ENCODE data around the gene AIFM1. TPM values are rescaled to one million over a fixed set of nuclear protein-coding genes. Genes with fewer than 3 reads are reported as not detected.

The AIFM1 gene
- total RNA-seq, 3 donors from 2014 or later, result 45.3 to 66.9 (median 50.0) TPM

DNA sequence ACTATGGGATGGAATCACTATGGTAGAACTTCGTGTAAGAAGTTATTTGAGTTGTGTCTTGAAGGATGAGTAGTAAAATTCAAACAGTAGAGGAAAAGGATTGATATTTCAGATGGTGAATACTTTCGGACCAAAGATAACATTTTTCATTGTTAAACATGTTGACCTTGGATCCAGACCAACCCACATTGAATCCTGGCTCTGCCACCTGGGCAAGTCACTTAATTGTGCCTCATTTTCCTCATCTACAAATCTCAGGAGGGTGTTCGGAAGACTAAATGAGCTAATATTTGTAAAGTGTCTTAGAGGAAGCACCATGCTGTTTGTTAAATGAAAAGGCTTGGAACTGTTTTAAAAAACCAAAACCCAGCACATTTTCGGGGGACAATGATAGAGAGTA, 1.4 kb upstream of the AIFM1 start:
- intact Hi-C loops (cut with DNase I, micrococcal nuclease), result no loop called here
- peaks cover 2% of the 10 kb centered on the region for H3K4me1 ChIP-seq (ENCODE audit: low read depth)
- ATAC-seq (no peak), DNase-seq (no peak)
- H3K9me3 ChIP-seq, result no peaks in the 10 kb centered on the region
- H3K4me3 ChIP-seq, result no peak overlapping the region
- TF ChIP-seq, protein P1, sequence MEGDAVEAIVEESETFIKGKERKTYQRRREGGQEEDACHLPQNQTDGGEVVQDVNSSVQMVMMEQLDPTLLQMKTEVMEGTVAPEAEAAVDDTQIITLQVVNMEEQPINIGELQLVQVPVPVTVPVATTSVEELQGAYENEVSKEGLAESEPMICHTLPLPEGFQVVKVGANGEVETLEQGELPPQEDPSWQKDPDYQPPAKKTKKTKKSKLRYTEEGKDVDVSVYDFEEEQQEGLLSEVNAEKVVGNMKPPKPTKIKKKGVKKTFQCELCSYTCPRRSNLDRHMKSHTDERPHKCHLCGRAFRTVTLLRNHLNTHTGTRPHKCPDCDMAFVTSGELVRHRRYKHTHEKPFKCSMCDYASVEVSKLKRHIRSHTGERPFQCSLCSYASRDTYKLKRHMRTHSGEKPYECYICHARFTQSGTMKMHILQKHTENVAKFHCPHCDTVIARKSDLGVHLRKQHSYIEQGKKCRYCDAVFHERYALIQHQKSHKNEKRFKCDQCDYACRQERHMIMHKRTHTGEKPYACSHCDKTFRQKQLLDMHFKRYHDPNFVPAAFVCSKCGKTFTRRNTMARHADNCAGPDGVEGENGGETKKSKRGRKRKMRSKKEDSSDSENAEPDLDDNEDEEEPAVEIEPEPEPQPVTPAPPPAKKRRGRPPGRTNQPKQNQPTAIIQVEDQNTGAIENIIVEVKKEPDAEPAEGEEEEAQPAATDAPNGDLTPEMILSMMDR (IDR thresholded peaks at IDR 0.05), result no peak
- H3K36me3 ChIP-seq (ENCODE audit: low read depth), result no peaks in the 10 kb centered on the region

DNA sequence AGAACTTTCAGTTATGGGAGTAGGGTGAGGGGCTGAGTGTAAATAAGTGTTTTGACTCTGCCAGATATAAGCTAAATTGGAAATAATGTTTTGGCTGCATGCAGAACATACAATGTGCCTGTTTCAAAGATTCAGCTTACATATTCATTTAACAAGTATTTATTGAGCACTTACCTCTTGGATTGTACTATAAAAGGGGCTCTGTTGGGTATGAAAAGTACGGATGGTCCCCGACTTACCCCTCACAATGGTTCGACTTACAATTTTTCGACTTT, 799 bp upstream of the AIFM1 start:
- DNase-seq (no peak), ATAC-seq (no peak)
- intact Hi-C loops (cut with DNase I, micrococcal nuclease), result no loop called here
- no peaks in the 10 kb centered on the region for H3K36me3 ChIP-seq (ENCODE audit: low read depth)
- no peak overlapping the region for H3K4me3 ChIP-seq
- H3K9me3 ChIP-seq, result no peaks in the 10 kb centered on the region
- TF ChIP-seq, protein P1 (IDR thresholded peaks at IDR 0.05), result no peak
- peaks cover 2% of the 10 kb centered on the region for H3K4me1 ChIP-seq (ENCODE audit: low read depth)

DNA sequence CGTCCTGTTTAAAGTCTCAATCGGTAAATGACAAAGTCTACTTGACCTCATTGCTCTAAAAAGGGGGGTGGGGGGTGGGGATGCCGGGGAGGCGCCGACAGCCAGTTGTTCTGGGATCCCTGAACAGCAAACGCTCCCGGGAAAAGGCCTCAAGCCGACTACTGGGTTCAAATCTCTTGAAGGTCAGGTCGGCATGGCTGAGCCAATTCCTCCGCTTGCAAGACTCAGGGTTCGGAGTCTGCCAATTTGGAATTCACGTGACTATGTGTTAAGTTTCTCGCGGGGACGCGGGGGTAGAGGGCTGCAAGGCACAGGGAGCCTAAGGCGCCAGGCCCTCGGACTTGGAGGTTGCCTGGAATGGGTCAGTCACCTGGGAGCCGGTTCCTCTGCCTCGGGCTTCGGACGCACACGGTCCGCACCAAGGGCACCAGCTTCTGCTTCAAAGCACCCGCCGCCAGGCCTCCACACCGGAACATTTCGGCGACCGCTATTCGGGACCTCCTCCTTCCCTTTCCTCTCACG, 399 bp downstream of the AIFM1 start:
- TF ChIP-seq, protein P1 (IDR thresholded peaks at IDR 0.05), result no peak
- intact Hi-C loops (cut with DNase I, micrococcal nuclease), result no loop called here
- H3K4me1 ChIP-seq (ENCODE audit: low read depth), result peaks cover 2% of the 10 kb centered on the region
- DNase-seq, result no peak
- no peaks in the 10 kb centered on the region for H3K9me3 ChIP-seq
- no peaks in the 10 kb centered on the region for H3K36me3 ChIP-seq (ENCODE audit: low read depth)
- peak; percentile 38 for ATAC-seq
- H3K4me3 ChIP-seq, result peak overlapping the region; percentile 14

DNA sequence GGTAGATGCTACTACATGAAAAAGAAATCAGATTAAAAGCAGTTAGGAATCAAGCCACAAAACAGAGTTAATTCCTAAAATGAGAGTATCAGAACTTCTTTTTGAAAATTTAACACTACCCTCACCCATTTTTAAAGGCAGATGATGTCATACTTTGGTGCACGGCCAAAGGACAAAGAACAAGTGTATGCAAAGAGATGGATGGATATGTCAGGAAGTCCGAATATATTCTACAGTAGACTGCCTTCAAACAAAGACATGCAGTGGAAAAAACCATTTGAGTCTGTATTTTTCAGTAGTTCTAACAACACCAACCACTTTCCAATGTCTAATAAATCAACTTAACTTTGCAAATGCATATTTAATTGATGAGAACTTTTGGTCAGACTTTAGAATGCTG, 2.2 kb downstream of the AIFM1 start:
- Histone ChIP-seq H3K9me3 (no peaks in the 10 kb centered on the region), H3K36me3 (ENCODE audit: low read depth) (no peaks in the 10 kb centered on the region), H3K4me3 (no peak overlapping the region), H3K4me1 (ENCODE audit: low read depth) (peaks cover 2% of the 10 kb centered on the region)
- TF ChIP-seq, protein P1 (IDR thresholded peaks at IDR 0.05), result no peak
- ATAC-seq (no peak), DNase-seq (no peak)
- intact Hi-C loops (cut with DNase I, micrococcal nuclease), result no loop called here

DNA sequence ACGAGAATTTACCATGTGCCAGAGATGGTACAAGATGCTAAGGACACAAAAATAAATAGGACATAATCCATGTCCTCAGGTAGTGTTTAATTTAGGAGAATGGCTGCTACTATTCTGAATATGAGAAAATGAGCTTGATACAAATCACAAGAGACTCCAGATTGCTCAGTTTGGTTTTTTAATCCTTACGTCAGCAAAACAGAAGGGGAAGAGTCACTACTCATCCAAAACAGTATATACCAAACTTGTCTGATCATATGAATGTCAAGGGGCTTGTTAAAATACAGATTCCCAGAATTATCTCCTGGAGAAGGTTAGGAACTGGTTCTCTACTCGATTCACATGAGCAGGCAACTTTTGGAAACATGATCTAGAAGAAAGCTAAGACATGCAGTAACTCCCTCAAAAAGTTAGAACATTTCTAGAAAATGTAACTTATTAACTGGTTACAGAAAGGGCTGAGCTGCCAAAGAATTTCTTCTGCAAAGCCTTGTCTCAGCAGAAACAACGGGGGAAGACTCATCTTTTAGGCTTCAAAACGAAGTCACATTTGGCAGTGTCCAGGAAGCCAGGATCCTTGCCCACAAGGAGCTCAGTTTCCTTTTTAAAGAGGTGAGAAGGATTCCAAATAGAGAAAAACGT, 3.4 kb downstream of the AIFM1 start:
- intact Hi-C loops (cut with DNase I, micrococcal nuclease), result no loop called here
- H3K4me3 ChIP-seq, result no peak overlapping the region
- ATAC-seq, result no peak

More for the DNA sequence above, 3.4 kb downstream of the AIFM1 start:
- TF ChIP-seq, protein P1 (IDR thresholded peaks at IDR 0.05), result no peak
- Histone ChIP-seq H3K9me3 (no peaks in the 10 kb centered on the region), H3K4me1 (ENCODE audit: low read depth) (peaks cover 2% of the 10 kb centered on the region), H3K36me3 (ENCODE audit: low read depth) (no peaks in the 10 kb centered on the region)
- DNase-seq, result no peak

Measured in mucosa of descending colon (tissue), 3 donors.